Measurements from ENCODE around the gene STIM1.

The STIM1 gene

GRCh38 chr11:4059424-4059823 lies 204.0 kb downstream of the STIM1 start:
- no peak overlapping the region for H3K4me3 ChIP-seq (ENCODE audit: low read depth, low read length)
- no peak for DNase-seq (ENCODE audit: low read depth)
- no peak for TF ChIP-seq CTCF (IDR thresholded peaks at IDR 0.05; ENCODE audit: low read depth, low read length, missing control alignments)
- in situ Hi-C loops (cut with HindIII; ENCODE audit: low sequenced_read_pairs), result loop anchor here (10.0 kb wide), 1 partner anchor 205 kb away; the partner anchor contains the start of gene STIM1

- no peak overlapping the region for H3K4me3 ChIP-seq (ENCODE audit: low read depth, low read length)
- TF ChIP-seq CTCF (IDR thresholded peaks at IDR 0.05; ENCODE audit: low read depth, low read length, missing control alignments), result no peak
- DNase-seq (ENCODE audit: low read depth), result no peak
- in situ Hi-C loops (cut with HindIII; ENCODE audit: low sequenced_read_pairs), result no loop called here
Measured at GRCh38 chr11:4060182-4060923, 204.9 kb downstream of the STIM1 start.

GRCh38 chr11:4061700-4062099 lies 206.2 kb downstream of the STIM1 start:
- no peak for TF ChIP-seq CTCF (IDR thresholded peaks at IDR 0.05; ENCODE audit: low read depth, low read length, missing control alignments)
- in situ Hi-C loops (cut with HindIII; ENCODE audit: low sequenced_read_pairs), result no loop called here
- no peak for DNase-seq (ENCODE audit: low read depth)
- H3K4me3 ChIP-seq (ENCODE audit: low read depth, low read length), result no peak overlapping the region

- no peak for TF ChIP-seq CTCF (IDR thresholded peaks at IDR 0.05; ENCODE audit: low read depth, low read length, missing control alignments)
- in situ Hi-C loops (cut with HindIII; ENCODE audit: low sequenced_read_pairs), result no loop called here
- no peak for DNase-seq (ENCODE audit: low read depth)
- no peak overlapping the region for H3K4me3 ChIP-seq (ENCODE audit: low read depth, low read length)
Measured at GRCh38 chr11:4063348-4063747, 207.9 kb downstream of the STIM1 start.

- DNase-seq (ENCODE audit: low read depth), result no peak
- no peak for TF ChIP-seq CTCF (IDR thresholded peaks at IDR 0.05; ENCODE audit: low read depth, low read length, missing control alignments)
- no peak overlapping the region for H3K4me3 ChIP-seq (ENCODE audit: low read depth, low read length)
- in situ Hi-C loops (cut with HindIII; ENCODE audit: low sequenced_read_pairs), result no loop called here
Measured at GRCh38 chr11:4064278-4064955, 209.0 kb downstream of the STIM1 start.

GRCh38 chr11:4065086-4065485 lies 209.6 kb downstream of the STIM1 start:
- DNase-seq (ENCODE audit: low read depth), result no peak
- H3K4me3 ChIP-seq (ENCODE audit: low read depth, low read length), result no peak overlapping the region
- in situ Hi-C loops (cut with HindIII; ENCODE audit: low sequenced_read_pairs), result no loop called here
- TF ChIP-seq CTCF (IDR thresholded peaks at IDR 0.05; ENCODE audit: low read depth, low read length, missing control alignments), result no peak
